ENCODE data around the gene SPTBN5. TPM values are rescaled to one million over a fixed set of nuclear protein-coding genes. Genes with fewer than 3 reads are reported as not detected.

The SPTBN5 gene
- total RNA-seq, 1 donor from 2014 or later, result 2.9 TPM

GRCh38 chr15:41876007-41876406 lies 17.8 kb downstream of the SPTBN5 start:
- DNase-seq (ENCODE audit: low spot score), result no peak
- no peaks in the 10 kb centered on the region for H3K27me3 Mint-ChIP-seq (ENCODE audit: low read depth)
- no peak overlapping the region for H3K27ac Mint-ChIP-seq (ENCODE audit: unreplicated experiment)
- H3K9me3 Mint-ChIP-seq (ENCODE audit: low read depth), result no peaks in the 10 kb centered on the region
- peaks cover 8% of the 10 kb centered on the region for H3K36me3 Mint-ChIP-seq (ENCODE audit: low read depth)
- no peak overlapping the region for H3K4me3 Mint-ChIP-seq (ENCODE audit: unreplicated experiment)
- no peaks in the 10 kb centered on the region for H3K4me1 Mint-ChIP-seq (ENCODE audit: low read depth)
- TF ChIP-seq CTCF (IDR thresholded peaks at IDR 0.05), result no peak

GRCh38 chr15:41874736-41875135 lies 19.1 kb downstream of the SPTBN5 start:
- no peak for TF ChIP-seq CTCF (IDR thresholded peaks at IDR 0.05)
- Mint-ChIP-seq H3K27ac (ENCODE audit: unreplicated experiment) (no peak overlapping the region), H3K4me1 (ENCODE audit: low read depth) (no peaks in the 10 kb centered on the region), H3K9me3 (ENCODE audit: low read depth) (no peaks in the 10 kb centered on the region), H3K36me3 (ENCODE audit: low read depth) (peaks cover 10% of the 10 kb centered on the region), H3K27me3 (ENCODE audit: low read depth) (no peaks in the 10 kb centered on the region), H3K4me3 (ENCODE audit: unreplicated experiment) (no peak overlapping the region)
- no peak for DNase-seq (ENCODE audit: low spot score)

GRCh38 chr15:41873711-41874110 lies 20.1 kb downstream of the SPTBN5 start:
- H3K27ac Mint-ChIP-seq (ENCODE audit: unreplicated experiment), result no peak overlapping the region
- no peaks in the 10 kb centered on the region for H3K9me3 Mint-ChIP-seq (ENCODE audit: low read depth)
- H3K4me1 Mint-ChIP-seq (ENCODE audit: low read depth), result no peaks in the 10 kb centered on the region
- DNase-seq (ENCODE audit: low spot score), result no peak
- TF ChIP-seq CTCF (IDR thresholded peaks at IDR 0.05), result no peak
- no peak overlapping the region for H3K4me3 Mint-ChIP-seq (ENCODE audit: unreplicated experiment)
- no peaks in the 10 kb centered on the region for H3K27me3 Mint-ChIP-seq (ENCODE audit: low read depth)
- peaks cover 6% of the 10 kb centered on the region for H3K36me3 Mint-ChIP-seq (ENCODE audit: low read depth)

GRCh38 chr15:41872166-41872747 lies 21.6 kb downstream of the SPTBN5 start:
- H3K27ac Mint-ChIP-seq (ENCODE audit: unreplicated experiment), result no peak overlapping the region
- no peaks in the 10 kb centered on the region for H3K9me3 Mint-ChIP-seq (ENCODE audit: low read depth)
- H3K27me3 Mint-ChIP-seq (ENCODE audit: low read depth), result no peaks in the 10 kb centered on the region
- DNase-seq (ENCODE audit: low spot score), result no peak
- no peaks in the 10 kb centered on the region for H3K4me1 Mint-ChIP-seq (ENCODE audit: low read depth)
- H3K4me3 Mint-ChIP-seq (ENCODE audit: unreplicated experiment), result no peak overlapping the region
- peaks cover 8% of the 10 kb centered on the region for H3K36me3 Mint-ChIP-seq (ENCODE audit: low read depth)
- no peak for TF ChIP-seq CTCF (IDR thresholded peaks at IDR 0.05)

- Mint-ChIP-seq H3K27me3 (ENCODE audit: low read depth) (no peaks in the 10 kb centered on the region), H3K4me3 (ENCODE audit: unreplicated experiment) (no peak overlapping the region), H3K4me1 (ENCODE audit: low read depth) (no peaks in the 10 kb centered on the region), H3K9me3 (ENCODE audit: low read depth) (no peaks in the 10 kb centered on the region), H3K27ac (ENCODE audit: unreplicated experiment) (no peak overlapping the region), H3K36me3 (ENCODE audit: low read depth) (peaks cover 8% of the 10 kb centered on the region)
- DNase-seq (ENCODE audit: low spot score), result no peak
- no peak for TF ChIP-seq CTCF (IDR thresholded peaks at IDR 0.05)
These were observed 22.5 kb downstream of the SPTBN5 start for GRCh38 chr15:41871175-41871905.
